Activated CD8-positive, alpha-beta T cell treated with anti-CD3 and anti-CD28 coated beads for 36 hours (primary cell): ENCODE results near the gene NRSN2. TPM values are rescaled to one million over a fixed set of nuclear protein-coding genes. Genes with fewer than 3 reads are reported as not detected.

Experiments used
- ATAC-seq: fragments of 200-7000 bp; cut with Tn5 transposase; one replicate; pipeline ENCODE4 v1.10.0; 2021; ENCODE audit warnings: mild to moderate bottlenecking, moderate library complexity
- CTCF ChIA-PET: fragments of 350-600 bp; sonication (Branson Sonifier 250); formaldehyde crosslinking; loops from one replicate; lab custom pipeline; 2021; ENCODE audit warnings: antibody characterized with exemption; lab: Charles Lee
- POLR2A ChIA-PET: fragments of 350-600 bp; sonication (Branson Sonifier 250); formaldehyde crosslinking; loops from one replicate; lab custom pipeline; 2021; ENCODE audit warnings: antibody characterized with exemption; lab: Charles Lee
- DNase-seq: peaks from one replicate; pipeline ENCODE4 v3.0.0-alpha.2; 2020
- H3K27ac Mint-ChIP-seq: one replicate; pipeline ENCODE4 v1.8.0; 2021; ENCODE audit warnings: mild to moderate bottlenecking, mixed read lengths
- H3K27me3 Mint-ChIP-seq: one replicate; pipeline ENCODE4 v1.8.0; 2021; ENCODE audit warnings: mixed read lengths
- H3K36me3 Mint-ChIP-seq: one replicate; pipeline ENCODE4 v1.8.0; 2021; ENCODE audit warnings: low read depth, mixed read lengths
- H3K4me1 Mint-ChIP-seq: one replicate; pipeline ENCODE4 v1.8.0; 2021; ENCODE audit warnings: low read depth, mixed read lengths
- H3K4me3 Mint-ChIP-seq: one replicate; pipeline ENCODE4 v1.8.0; 2021; ENCODE audit warnings: mild to moderate bottlenecking, moderate library complexity, mixed read lengths
- H3K9me3 Mint-ChIP-seq: one replicate; pipeline ENCODE4 v1.8.0; 2021; ENCODE audit warnings: mixed read lengths
- CTCF ChIP-seq: fragments of 200-600 bp; IDR thresholded peaks from one replicate; pipeline ENCODE4 v1.8.0; 2022; ENCODE audit warnings: antibody characterized with exemption, mild to moderate bottlenecking
- intact Hi-C: fragments of 100-400 bp; cut with micrococcal nuclease; formaldehyde crosslinking; loops from one replicate; pipeline ENCODE4 v1.10.0; 2022
- total RNA-seq, 2 experiments: library from RNA; stranded (reverse); gene quantifications; one replicate each; pipeline ENCODE4 v1.2.3, GENCODE V29; 2021

Gene NRSN2
- total RNA-seq, 2 experiments from 2014 or later, result 8.0 to 8.7 TPM

GRCh38 chr20:312866-313265 is 34.0 kb upstream of the NRSN2 start:
- no peak for TF ChIP-seq CTCF
- Mint-ChIP-seq H3K27ac (no peak overlapping the region), H3K36me3 (no peaks in the 10 kb centered on the region), H3K27me3 (no peaks in the 10 kb centered on the region), H3K4me1 (peaks cover 15% of the 10 kb centered on the region), H3K9me3 (no peaks in the 10 kb centered on the region), H3K4me3 (no peak overlapping the region)
- intact Hi-C loops, result no loop called here
- ChIA-PET CTCF (interaction anchor here (1.4 to 4.0 kb wide), 3 partner anchors 8 to 18 kb away, joined by 3 to 16 read pairs (median 9); no protein-coding TSS in a partner anchor), POLR2A (interaction anchor here (1.1 to 1.9 kb wide), 2 partner anchors 8 to 11 kb away, joined by 3 to 8 read pairs; no protein-coding TSS in a partner anchor)
- DNase-seq (no peak), ATAC-seq (no peak)

GRCh38 chr20:313402-313801 is 33.5 kb upstream of the NRSN2 start:
- H3K9me3 Mint-ChIP-seq, result no peaks in the 10 kb centered on the region
- intact Hi-C loops, result no loop called here
- H3K4me3 Mint-ChIP-seq, result no peak overlapping the region
- H3K36me3 Mint-ChIP-seq, result no peaks in the 10 kb centered on the region
- H3K27ac Mint-ChIP-seq, result no peak overlapping the region
- no peaks in the 10 kb centered on the region for H3K27me3 Mint-ChIP-seq
- no peak for TF ChIP-seq CTCF
- H3K4me1 Mint-ChIP-seq, result peaks cover 15% of the 10 kb centered on the region
- POLR2A ChIA-PET, result no interaction called here
- ATAC-seq (no peak), DNase-seq (no peak)
- CTCF ChIA-PET, result interaction anchor here (1.6 to 4.0 kb wide), 2 partner anchors 10 to 17 kb away, joined by 9 to 16 read pairs; no protein-coding TSS in a partner anchor

GRCh38 chr20:313948-314347 is 33.0 kb upstream of the NRSN2 start:
- no peak overlapping the region for H3K27ac Mint-ChIP-seq
- no peak for TF ChIP-seq CTCF
- DNase-seq (no peak), ATAC-seq (no peak)
- intact Hi-C loops, result no loop called here
- ChIA-PET POLR2A (no interaction called here), CTCF (interaction anchor here (4.0 kb wide), 1 partner anchor 10 kb away, joined by 16 read pairs; no protein-coding TSS in a partner anchor)
- H3K4me1 Mint-ChIP-seq, result peaks cover 15% of the 10 kb centered on the region
- no peaks in the 10 kb centered on the region for H3K27me3 Mint-ChIP-seq
- H3K9me3 Mint-ChIP-seq, result no peaks in the 10 kb centered on the region
- no peaks in the 10 kb centered on the region for H3K36me3 Mint-ChIP-seq
- no peak overlapping the region for H3K4me3 Mint-ChIP-seq

- no peaks in the 10 kb centered on the region for H3K9me3 Mint-ChIP-seq
- H3K27ac Mint-ChIP-seq, result no peak overlapping the region
- no peak for ATAC-seq
- H3K4me3 Mint-ChIP-seq, result no peak overlapping the region
- POLR2A ChIA-PET, result no interaction called here
- H3K27me3 Mint-ChIP-seq, result no peaks in the 10 kb centered on the region
- intact Hi-C loops, result no loop called here
- peaks cover 6% of the 10 kb centered on the region for H3K36me3 Mint-ChIP-seq
- no peak for DNase-seq
- H3K4me1 Mint-ChIP-seq, result no peaks in the 10 kb centered on the region
- no peak for TF ChIP-seq CTCF
- CTCF ChIA-PET, result no interaction called here
Measured at GRCh38 chr20:316316-317068, 30.4 kb upstream of the NRSN2 start.
